H9 (cell line): ENCODE data around the gene RNF214. TPM values are rescaled to one million over a fixed set of nuclear protein-coding genes. Genes with fewer than 3 reads are reported as not detected.

Experiments used
- DNase-seq: peaks from one replicate; pipeline ENCODE4 v3.0.0-alpha.2; 2017
- H2AFZ ChIP-seq: one replicate; pipeline ENCODE4 v1.6.1; 2013; ENCODE audit warnings: mild to moderate bottlenecking, low read length, control low read depth, moderate library complexity
- H2AK5ac ChIP-seq: 2 replicates; pipeline ENCODE4 v1.6.1; 2013; ENCODE audit warnings: low read length, control low read depth, mixed read lengths; ENCODE audit not compliant: insufficient read length
- H2BK120ac ChIP-seq: one replicate; pipeline ENCODE4 v1.6.1; 2013; ENCODE audit warnings: low read depth, mild to moderate bottlenecking, low read length, control low read depth, inconsistent platforms; ENCODE audit not compliant: poor library complexity, severe bottlenecking
- H2BK12ac ChIP-seq: 2 replicates; pipeline ENCODE4 v1.6.1; 2013; ENCODE audit warnings: low read length, control low read depth, mixed read lengths, low read depth; ENCODE audit not compliant: insufficient read length
- H2BK15ac ChIP-seq: 2 replicates; pipeline ENCODE4 v1.6.1; 2013; ENCODE audit warnings: low read depth, low read length, control low read depth
- H2BK20ac ChIP-seq: one replicate; pipeline ENCODE4 v1.6.1; 2013; ENCODE audit warnings: low read depth, mild to moderate bottlenecking, low read length, control low read depth, inconsistent platforms; ENCODE audit not compliant: poor library complexity, severe bottlenecking
- H2BK5ac ChIP-seq: 2 replicates; pipeline ENCODE4 v1.6.1; 2013; ENCODE audit warnings: low read length, control low read depth, mixed read lengths; ENCODE audit not compliant: insufficient read length
- H3K14ac ChIP-seq: 2 replicates; pipeline ENCODE4 v1.6.1; 2013; ENCODE audit warnings: low read length, control low read depth; ENCODE audit not compliant: insufficient read depth
- H3K18ac ChIP-seq: 2 replicates; pipeline ENCODE4 v1.6.1; 2013; ENCODE audit warnings: low read depth, mild to moderate bottlenecking, mixed read lengths, low read length, control low read depth; ENCODE audit not compliant: insufficient read length
- H3K23ac ChIP-seq: 2 replicates; pipeline ENCODE4 v1.6.1; 2013; ENCODE audit warnings: low read length, control low read depth, mixed read lengths, low read depth; ENCODE audit not compliant: insufficient read length
- H3K23me2 ChIP-seq: 2 replicates; pipeline ENCODE4 v1.6.1; 2013; ENCODE audit warnings: low read depth, mild to moderate bottlenecking, mixed read lengths, low read length, control low read depth; ENCODE audit not compliant: insufficient read length, poor library complexity, severe bottlenecking
- H3K27ac ChIP-seq: 2 replicates; pipeline ENCODE4 v1.5.1; 2013; ENCODE audit warnings: low read length, control low read depth, mixed read lengths, low read depth; ENCODE audit not compliant: insufficient read length
- H3K27me3 ChIP-seq: 2 replicates; pipeline ENCODE4 v1.6.1; 2013; ENCODE audit warnings: low read length, control low read depth, inconsistent platforms; ENCODE audit not compliant: insufficient read depth
- H3K4ac ChIP-seq: 2 replicates; pipeline ENCODE4 v1.6.1; 2013; ENCODE audit warnings: low read depth, mild to moderate bottlenecking, control low read depth, inconsistent platforms, low read length, moderate library complexity
- H3K4me1 ChIP-seq: 2 replicates; pipeline ENCODE4 v1.6.1; 2013; ENCODE audit warnings: low read length, control low read depth, inconsistent platforms; ENCODE audit not compliant: insufficient read depth
- H3K4me2 ChIP-seq: 2 replicates; pipeline ENCODE4 v1.6.1; 2013; ENCODE audit warnings: low read length, control low read depth, mixed read lengths; ENCODE audit not compliant: insufficient read length, insufficient read depth
- H3K56ac ChIP-seq: 2 replicates; pipeline ENCODE4 v1.6.1; 2013; ENCODE audit warnings: low read depth, mild to moderate bottlenecking, mixed read lengths, low read length, control low read depth; ENCODE audit not compliant: insufficient read length
- H3K79me1 ChIP-seq: 2 replicates; pipeline ENCODE4 v1.6.1; 2013; ENCODE audit warnings: low read depth, mild to moderate bottlenecking, moderate library complexity, low read length, control low read depth, inconsistent platforms; ENCODE audit not compliant: insufficient read depth, poor library complexity, severe bottlenecking
- H3K79me2 ChIP-seq: 2 replicates; pipeline ENCODE4 v1.6.1; 2013; ENCODE audit warnings: low read length, control low read depth, inconsistent platforms; ENCODE audit not compliant: insufficient read depth
- H3K9ac ChIP-seq: 2 replicates; pipeline ENCODE4 v1.6.1; 2013; ENCODE audit warnings: low read length, control low read depth, mixed read lengths; ENCODE audit not compliant: insufficient read length; ENCODE audit errors: extremely low read depth
- H3K9me3 ChIP-seq: one replicate; pipeline ENCODE4 v1.6.1; 2013; ENCODE audit warnings: low read depth, low read length, inconsistent platforms; ENCODE audit not compliant: control insufficient read depth
- H3T11ph ChIP-seq: one replicate; pipeline ENCODE4 v1.6.1; 2013; ENCODE audit warnings: mild to moderate bottlenecking, low read length, control low read depth, inconsistent platforms
- H4K20me1 ChIP-seq: one replicate; pipeline ENCODE4 v1.6.1; 2013; ENCODE audit not compliant: control insufficient read depth, insufficient read length, insufficient read depth
- H4K5ac ChIP-seq: 2 replicates; pipeline ENCODE4 v1.6.1; 2013; ENCODE audit warnings: low read depth, mild to moderate bottlenecking, mixed read lengths, low read length, control low read depth; ENCODE audit not compliant: insufficient read length
- H4K8ac ChIP-seq: replicated peaks from 2 replicates; pipeline ENCODE4 v1.6.1; 2013; ENCODE audit warnings: low read length, control low read depth, mixed read lengths, low read depth; ENCODE audit not compliant: insufficient read length
- H4K91ac ChIP-seq: 2 replicates; pipeline ENCODE4 v1.6.1; 2013; ENCODE audit warnings: low read depth, mild to moderate bottlenecking, moderate library complexity, mixed read lengths, low read length, control low read depth; ENCODE audit not compliant: insufficient read length
- H3K27ac Mint-ChIP-seq, 3 experiments: 2 replicates in 2 of 3; 3 replicates in 1 of 3; pipeline ENCODE4 v1.8.0; 2020 to 2021; ENCODE audit warnings: mixed read lengths in 3 of 3, mild to moderate bottlenecking in 1 of 3, moderate library complexity in 1 of 3
- H3K27me3 Mint-ChIP-seq: 2 replicates; pipeline ENCODE4 v1.8.0; 2021; ENCODE audit warnings: low read depth, mild to moderate bottlenecking, moderate library complexity, mixed read lengths
- H3K36me3 Mint-ChIP-seq, 3 experiments: 2 replicates in 2 of 3; 3 replicates in 1 of 3; pipeline ENCODE4 v1.8.0; 2020 to 2021; ENCODE audit warnings: low read depth in 3 of 3, mixed read lengths in 3 of 3; ENCODE audit not compliant: insufficient read depth in 1 of 3
- H3K4me1 Mint-ChIP-seq, 2 experiments: 2 replicates each; pipeline ENCODE4 v1.8.0; 2020; ENCODE audit warnings: mixed read lengths in 2 of 2
- H3K4me3 Mint-ChIP-seq, 2 experiments: 2 replicates in 1 of 2; 3 replicates in 1 of 2; pipeline ENCODE4 v1.8.0; 2020 to 2021; ENCODE audit warnings: mild to moderate bottlenecking in 2 of 2, mixed read lengths in 2 of 2, moderate library complexity in 1 of 2
- H3K9me3 Mint-ChIP-seq, 2 experiments: 2 replicates in 1 of 2; 3 replicates in 1 of 2; pipeline ENCODE4 v1.8.0; 2020; ENCODE audit warnings: mild to moderate bottlenecking in 2 of 2, mixed read lengths in 2 of 2, moderate library complexity in 1 of 2
- CTCF ChIP-seq: fragments of 200-600 bp; sonication (generic); conservative IDR thresholded peaks from 3 replicates; pipeline ENCODE4 v1.8.0; 2021; ENCODE audit warnings: antibody characterized with exemption, mild to moderate bottlenecking
- WGBS: extraction: QIAGEN DNeasy Blood & Tissue Kit; methylation state at CpG from one replicate; pipeline ENCODE4 v1.1.7; 2013; ENCODE audit warnings: missing lambda C conversion rate, low lambda C conversion rate, mixed read lengths; ENCODE audit not compliant: insufficient read length; ENCODE audit errors: extremely low coverage; 5-methylcytosine and 5-hydroxymethylcytosine counted together
- total RNA-seq: library from RNA; stranded (reverse); gene quantifications from 2 replicates; pipeline ENCODE4 v1.2.1, GENCODE V29; 2021

The RNF214 gene
- total RNA-seq, 1 experiment from 2014 or later = 26.0 TPM

GRCh38 chr11:117303646-117304315 is 71.3 kb downstream of the RNF214 start:
- no peak overlapping the region for H3K4ac ChIP-seq
- H2AK5ac ChIP-seq = no peak overlapping the region
- peaks cover 7% of the 10 kb centered on the region; the same call in 1 of the 2 replicates for H3K4me1 ChIP-seq
- no peak overlapping the region for H2AFZ ChIP-seq
- H3K23ac ChIP-seq = no peak overlapping the region
- H3K27me3 ChIP-seq = no peaks in the 10 kb centered on the region
- no peak overlapping the region for H4K8ac ChIP-seq
- no peak overlapping the region for H4K5ac ChIP-seq
- no CpG with 5 or more reads among the region's 5 CpGs for WGBS
- H3K14ac ChIP-seq = no peak overlapping the region
- Mint-ChIP-seq H3K4me3 (no peak overlapping the region), H3K36me3 (no peaks in the 10 kb centered on the region), H3K27ac (no peak overlapping the region), H3K4me1 (peaks cover 39 to 42% of the 10 kb centered on the region in 2 experiments), H3K9me3 (no peaks in the 10 kb centered on the region), H3K27me3 (peaks cover 3% of the 10 kb centered on the region; the same call in 1 of the 2 replicates)
- H3K9ac ChIP-seq = no peak overlapping the region
- no peak overlapping the region for H4K91ac ChIP-seq
- H3K56ac ChIP-seq = no peak overlapping the region
- TF ChIP-seq CTCF = no peak
- no peak overlapping the region for H2BK20ac ChIP-seq
- no peak overlapping the region for H2BK15ac ChIP-seq
- H3T11ph ChIP-seq = no peak overlapping the region
- H3K79me2 ChIP-seq = no peaks in the 10 kb centered on the region
- no peaks in the 10 kb centered on the region for H3K23me2 ChIP-seq
- DNase-seq = no peak
- H2BK12ac ChIP-seq = no peak overlapping the region
- H4K20me1 ChIP-seq = no peaks in the 10 kb centered on the region
- no peaks in the 10 kb centered on the region for H3K79me1 ChIP-seq
- H2BK120ac ChIP-seq = no peak overlapping the region
- H3K27ac ChIP-seq = no peak overlapping the region
- H2BK5ac ChIP-seq = no peak overlapping the region
- no peaks in the 10 kb centered on the region for H3K9me3 ChIP-seq
- no peak overlapping the region for H3K4me2 ChIP-seq
- no peak overlapping the region for H3K18ac ChIP-seq
